Measurements from ENCODE around the gene PHACTR1.

Gene PHACTR1

DNA sequence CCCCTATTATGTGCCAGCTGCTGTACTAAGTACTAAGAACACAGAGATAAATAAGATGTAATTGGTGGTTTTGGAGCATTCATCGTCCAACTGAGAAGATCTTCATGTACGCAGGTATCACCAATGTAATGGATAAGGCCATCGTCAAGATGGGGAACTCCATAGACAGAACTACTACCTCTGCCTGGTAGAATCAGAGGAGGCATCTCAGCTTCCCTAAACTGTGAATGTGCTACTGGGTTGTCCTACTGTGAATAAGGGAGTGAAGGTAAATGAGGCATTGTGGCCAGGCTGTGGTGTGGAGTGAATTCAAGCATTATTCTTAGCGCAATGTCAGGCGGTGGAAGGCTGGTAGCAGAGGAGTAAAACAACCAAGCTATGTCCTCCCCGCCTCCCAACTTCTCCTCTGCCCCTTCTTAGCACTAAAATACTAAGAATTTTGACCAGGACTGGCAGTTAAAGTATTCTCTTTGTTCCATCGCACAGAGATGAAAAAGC, 543.6 kb downstream of the PHACTR1 start:
- DNase-seq (ENCODE audit: low read depth), result no peak
- TF ChIP-seq CTCF (IDR thresholded peaks at IDR 0.05; ENCODE audit: control insufficient read depth, insufficient read depth, low read depth, low read length, missing control alignments), result no peak
- H3K4me3 ChIP-seq (ENCODE audit: control insufficient read depth, low read depth, low read length), result no peak overlapping the region

DNA sequence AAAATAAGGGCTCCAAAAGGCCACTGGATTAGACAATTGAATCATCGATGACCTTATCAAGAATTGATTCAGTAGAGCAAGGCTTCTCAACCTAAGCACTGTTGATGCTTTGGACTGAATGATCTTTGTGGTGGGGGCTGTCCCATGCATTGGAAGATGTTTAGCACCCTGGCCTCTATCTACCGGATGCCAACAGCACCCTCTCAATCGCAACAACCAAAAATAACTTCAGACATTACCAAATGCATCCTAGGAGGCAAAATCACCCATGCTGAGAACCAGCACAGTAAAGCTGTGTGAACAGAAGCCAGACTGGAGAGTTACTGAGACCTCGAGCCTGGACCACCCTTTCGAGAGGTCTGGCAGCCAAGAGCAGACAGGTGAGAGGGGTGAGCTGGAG, 544.3 kb downstream of the PHACTR1 start:
- no peak for TF ChIP-seq CTCF (IDR thresholded peaks at IDR 0.05; ENCODE audit: control insufficient read depth, insufficient read depth, low read depth, low read length, missing control alignments)
- no peak overlapping the region for H3K4me3 ChIP-seq (ENCODE audit: control insufficient read depth, low read depth, low read length)
- no peak for DNase-seq (ENCODE audit: low read depth)

DNA sequence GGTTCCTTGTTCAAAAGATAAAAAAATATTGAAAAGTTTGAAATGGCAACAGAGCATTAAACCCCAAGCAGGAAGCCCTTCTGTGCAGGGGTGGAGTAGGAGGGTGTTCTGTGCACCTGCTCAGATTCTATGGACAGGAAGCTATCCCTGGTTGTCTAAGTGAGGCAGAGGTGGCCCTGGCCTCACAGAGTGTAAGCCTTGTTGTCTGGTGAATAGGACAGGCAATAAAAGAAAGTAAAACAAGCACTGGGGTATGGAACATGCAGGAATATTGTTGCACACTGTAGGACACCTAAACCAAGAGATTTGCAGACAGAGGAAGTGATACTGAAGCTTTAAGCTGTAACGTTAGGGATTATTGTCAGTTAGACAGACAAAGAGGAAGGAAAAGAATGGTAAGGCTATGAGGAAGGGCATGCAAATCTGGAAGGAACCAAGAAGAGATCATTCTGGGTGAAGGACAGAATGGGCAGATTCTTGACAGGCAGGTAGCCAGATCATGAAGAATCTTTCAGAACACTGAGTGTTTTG, 545.0 kb downstream of the PHACTR1 start:
- no peak overlapping the region for H3K4me3 ChIP-seq (ENCODE audit: control insufficient read depth, low read depth, low read length)
- TF ChIP-seq CTCF (IDR thresholded peaks at IDR 0.05; ENCODE audit: control insufficient read depth, insufficient read depth, low read depth, low read length, missing control alignments), result no peak
- DNase-seq (ENCODE audit: low read depth), result no peak

DNA sequence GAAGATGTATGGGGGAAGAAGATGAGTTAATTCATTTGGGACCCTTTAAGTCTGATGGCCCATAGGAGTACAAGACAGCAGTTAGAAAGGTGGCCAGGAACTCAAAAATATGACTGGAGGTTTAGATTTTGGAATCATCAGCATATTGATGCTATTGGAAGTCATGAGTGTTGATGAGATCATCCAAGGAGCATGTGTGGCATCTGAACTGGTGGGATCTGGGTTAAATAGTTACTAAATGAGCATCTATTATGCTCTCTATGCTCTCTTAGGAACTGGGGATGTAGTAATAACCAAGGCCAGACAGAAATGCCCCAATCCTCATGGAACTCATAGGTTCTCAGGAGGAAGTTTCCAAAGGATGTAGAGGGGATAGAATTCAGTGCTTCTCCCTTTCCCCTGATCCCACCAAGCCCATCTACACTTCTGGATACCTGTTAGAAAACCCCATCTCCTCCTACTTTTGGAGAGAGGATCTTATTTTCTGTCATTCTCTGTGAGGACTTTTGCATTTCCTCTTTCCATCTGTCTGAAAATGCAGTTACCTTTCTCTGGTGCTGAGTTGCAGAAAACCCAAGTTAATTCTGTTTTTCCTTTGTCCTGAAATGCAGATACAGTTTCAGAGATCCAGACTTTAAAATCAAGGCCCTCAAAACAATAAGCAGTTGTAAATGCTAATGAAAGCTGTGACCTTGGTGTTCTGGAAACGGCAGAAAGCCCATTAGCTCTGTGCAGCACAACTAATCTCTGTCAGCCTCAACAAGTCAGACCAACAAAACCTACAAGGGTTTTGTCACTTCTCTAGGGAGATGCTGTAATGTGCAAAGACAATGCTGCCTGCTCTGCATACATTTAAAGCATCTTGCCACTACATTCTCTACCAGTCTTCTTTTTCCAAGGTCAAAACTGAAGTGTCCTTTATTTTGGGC, 546.0 kb downstream of the PHACTR1 start:
- no peak for DNase-seq (ENCODE audit: low read depth)
- no peak overlapping the region for H3K4me3 ChIP-seq (ENCODE audit: control insufficient read depth, low read depth, low read length)
- TF ChIP-seq CTCF (IDR thresholded peaks at IDR 0.05; ENCODE audit: control insufficient read depth, insufficient read depth, low read depth, low read length, missing control alignments), result no peak

- no peak overlapping the region for H3K4me3 ChIP-seq (ENCODE audit: control insufficient read depth, low read depth, low read length)
- TF ChIP-seq CTCF (IDR thresholded peaks at IDR 0.05; ENCODE audit: control insufficient read depth, insufficient read depth, low read depth, low read length, missing control alignments), result no peak
- no peak for DNase-seq (ENCODE audit: low read depth)
These were observed 547.1 kb downstream of the PHACTR1 start for GRCh38 chr6:13263669-13264068.

DNA sequence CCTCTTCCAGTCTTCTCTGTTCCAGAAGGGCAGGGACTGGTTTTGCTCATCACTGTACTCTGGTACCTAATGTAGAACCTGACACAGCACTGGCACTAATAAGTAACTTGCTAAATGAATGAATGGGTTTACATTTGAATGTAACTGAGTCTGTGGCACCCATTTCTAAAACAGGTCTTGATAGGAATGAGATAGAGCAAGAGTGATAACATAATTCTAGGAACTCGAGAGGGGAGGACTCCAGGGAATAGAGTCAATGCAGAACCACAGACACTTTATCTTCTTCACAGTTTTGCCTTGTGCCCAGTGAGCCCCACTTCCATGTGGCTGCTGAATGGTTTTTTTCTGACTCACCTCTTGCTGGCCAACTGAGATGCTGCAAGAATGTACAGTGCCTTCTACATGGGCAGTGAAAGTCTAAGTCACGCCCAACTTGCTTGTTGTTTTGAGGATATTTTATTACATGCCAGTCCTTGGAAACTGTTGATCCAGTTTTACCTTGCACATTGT, 550.6 kb downstream of the PHACTR1 start:
- no peak overlapping the region for H3K4me3 ChIP-seq (ENCODE audit: control insufficient read depth, low read depth, low read length)
- no peak for DNase-seq (ENCODE audit: low read depth)
- no peak for TF ChIP-seq CTCF (IDR thresholded peaks at IDR 0.05; ENCODE audit: control insufficient read depth, insufficient read depth, low read depth, low read length, missing control alignments)

Data from AG09309 (cell line).